Measurements from ENCODE around the gene ZP1. TPM values are rescaled to one million over a fixed set of nuclear protein-coding genes. Genes with fewer than 3 reads are reported as not detected.

ZP1 gene
- total and polyA plus RNA-seq, 2 of the 8 experiments (the other 6 are each of a cell fraction or from before 2014, with no cell fraction given) = not detected

DNA sequence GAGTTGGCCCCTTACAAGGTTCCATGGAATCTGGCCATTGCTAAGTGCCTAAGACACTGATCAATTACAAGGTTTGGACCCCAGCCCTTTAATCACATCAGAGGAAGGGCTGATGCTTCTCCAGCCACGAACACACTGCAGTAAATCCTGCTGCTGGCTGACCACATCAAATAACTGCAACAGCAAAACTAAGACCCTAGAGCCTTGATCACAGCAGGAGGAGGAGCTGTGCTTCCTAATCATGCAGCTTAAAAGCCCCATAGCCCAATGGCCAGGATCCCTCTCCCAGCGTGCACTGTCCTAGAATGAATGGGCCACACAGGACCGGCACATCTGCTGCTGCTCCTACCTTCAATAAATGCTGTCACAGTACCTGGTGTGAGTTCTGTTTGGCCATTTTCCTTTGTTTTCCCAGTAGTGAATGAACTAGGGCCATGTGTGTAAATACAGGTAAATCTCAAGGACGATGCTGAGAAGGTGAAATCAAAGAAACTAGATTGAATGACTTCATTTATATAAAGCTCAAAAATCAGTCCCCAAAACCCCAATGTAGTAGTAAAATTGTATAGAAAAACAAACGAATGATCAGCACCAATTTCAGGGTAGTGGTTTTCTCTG, 12.7 kb downstream of the ZP1 start (continued):
- TF ChIP-seq, protein P1, sequence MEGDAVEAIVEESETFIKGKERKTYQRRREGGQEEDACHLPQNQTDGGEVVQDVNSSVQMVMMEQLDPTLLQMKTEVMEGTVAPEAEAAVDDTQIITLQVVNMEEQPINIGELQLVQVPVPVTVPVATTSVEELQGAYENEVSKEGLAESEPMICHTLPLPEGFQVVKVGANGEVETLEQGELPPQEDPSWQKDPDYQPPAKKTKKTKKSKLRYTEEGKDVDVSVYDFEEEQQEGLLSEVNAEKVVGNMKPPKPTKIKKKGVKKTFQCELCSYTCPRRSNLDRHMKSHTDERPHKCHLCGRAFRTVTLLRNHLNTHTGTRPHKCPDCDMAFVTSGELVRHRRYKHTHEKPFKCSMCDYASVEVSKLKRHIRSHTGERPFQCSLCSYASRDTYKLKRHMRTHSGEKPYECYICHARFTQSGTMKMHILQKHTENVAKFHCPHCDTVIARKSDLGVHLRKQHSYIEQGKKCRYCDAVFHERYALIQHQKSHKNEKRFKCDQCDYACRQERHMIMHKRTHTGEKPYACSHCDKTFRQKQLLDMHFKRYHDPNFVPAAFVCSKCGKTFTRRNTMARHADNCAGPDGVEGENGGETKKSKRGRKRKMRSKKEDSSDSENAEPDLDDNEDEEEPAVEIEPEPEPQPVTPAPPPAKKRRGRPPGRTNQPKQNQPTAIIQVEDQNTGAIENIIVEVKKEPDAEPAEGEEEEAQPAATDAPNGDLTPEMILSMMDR (IDR thresholded peaks at IDR 0.05; ENCODE audit: control extremely low read depth in 1 of 3, insufficient read depth in 1 of 3, low read depth in 1 of 3, low read length in 3 of 3) = no peak
- TF ChIP-seq GTF2F1 (IDR thresholded peaks at IDR 0.05; ENCODE audit: borderline replicate concordance, low read depth, low read length) = no peak
- no peak for TF ChIP-seq SUZ12 (IDR thresholded peaks at IDR 0.05; ENCODE audit: low read length)
- no peak for TF ChIP-seq SAP30 (IDR thresholded peaks at IDR 0.05; ENCODE audit: insufficient read depth, insufficient replicate concordance, low read length)
- no peak for TF ChIP-seq TBP (IDR thresholded peaks at IDR 0.05; ENCODE audit: low read depth, low read length)
